Myometrial cell (primary cell): Measurements from ENCODE around the gene PRSS35. TPM values are rescaled to one million over a fixed set of nuclear protein-coding genes. Genes with fewer than 3 reads are reported as not detected.

Experiments
- total RNA-seq: library from RNA; depleted of rRNA; stranded (reverse); fragments of >200 nt; gene quantifications from 2 replicates; pipeline ENCODE4 v1.2.3, GENCODE V29; 2015

The PRSS35 gene
- total RNA-seq = 1.4 and 3.0 TPM in 2 replicates

GRCh38 chr6:83511901-83512681, at the start of gene PRSS35:
Gene PRSS35, plus strand, starts transcription at chr6:83512534. Its CDS starts 10,908 bp downstream, at chr6:83523442.

Other genes starting within 250 kb of the PRSS35 start
- gene ME1, start 81.5 kb upstream of the PRSS35 start, total RNA-seq = 27.8 and 31.4 TPM in 2 replicates
- gene SNAP91, start 196.6 kb downstream of the PRSS35 start, total RNA-seq = not detected in 2 replicates